ENCODE measurements around the gene ZC3H7A.
"Not testable (repeated sequence)": the region's sequence is repeated elsewhere in the genome, so short reads cannot be mapped to it uniquely, and the experiment has no call there.

Gene ZC3H7A

DNA sequence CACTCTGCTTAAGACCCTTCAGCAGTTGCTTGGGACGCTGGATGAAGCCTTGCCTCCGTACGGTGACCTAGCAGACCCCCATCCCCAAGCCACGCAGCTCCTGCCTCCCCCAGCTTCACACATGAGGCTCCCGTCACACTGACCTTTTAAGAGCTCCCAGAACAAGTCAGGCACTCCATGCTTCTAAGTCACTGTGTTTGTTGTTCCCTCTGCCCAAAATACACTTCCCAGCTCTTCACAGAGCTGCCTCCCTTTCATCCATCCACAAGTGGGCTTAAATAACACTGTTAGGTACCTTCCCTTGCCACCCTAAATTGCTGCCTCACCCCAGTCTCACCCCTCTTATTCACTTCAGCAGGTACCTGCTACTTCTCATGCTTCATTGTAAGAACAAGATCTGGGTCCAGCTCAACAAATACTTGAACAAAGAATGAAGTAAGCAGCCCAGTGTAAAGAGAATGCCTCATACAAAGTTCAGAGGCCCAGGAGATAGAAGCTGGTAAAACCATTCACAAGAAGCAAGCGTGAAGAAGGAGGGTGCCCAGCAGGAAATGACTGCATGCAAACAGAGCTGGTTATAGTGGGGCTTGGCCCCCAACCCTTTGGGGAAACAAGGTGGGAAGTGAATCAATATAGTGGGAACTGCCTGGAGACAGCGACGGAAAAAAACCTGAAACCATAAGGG is 5.8 kb downstream of the ZC3H7A start:
- peak overlapping the region; percentile 51 for H3K27ac ChIP-seq (ENCODE audit: low read depth, low read length)
- no peaks in the 10 kb centered on the region for H3K27me3 ChIP-seq (ENCODE audit: insufficient read depth, low read length)
- WGBS, result 87% methylated on average over 6 of the region's 8 CpGs
- no peak overlapping the region for H3K9ac ChIP-seq (ENCODE audit: low read depth, low read length)
- no peaks in the 10 kb centered on the region for H3K9me3 ChIP-seq (ENCODE audit: insufficient read depth, low read depth, low read length)
- H3K4me3 ChIP-seq (ENCODE audit: low read length), result no peak overlapping the region
- peaks cover 10% of the 10 kb centered on the region; the same call in 1 of the 2 replicates for H3K4me1 ChIP-seq (ENCODE audit: insufficient read depth, low read length)
- peaks cover 15% of the 10 kb centered on the region for H3K36me3 ChIP-seq (ENCODE audit: insufficient read depth, low read length)

DNA sequence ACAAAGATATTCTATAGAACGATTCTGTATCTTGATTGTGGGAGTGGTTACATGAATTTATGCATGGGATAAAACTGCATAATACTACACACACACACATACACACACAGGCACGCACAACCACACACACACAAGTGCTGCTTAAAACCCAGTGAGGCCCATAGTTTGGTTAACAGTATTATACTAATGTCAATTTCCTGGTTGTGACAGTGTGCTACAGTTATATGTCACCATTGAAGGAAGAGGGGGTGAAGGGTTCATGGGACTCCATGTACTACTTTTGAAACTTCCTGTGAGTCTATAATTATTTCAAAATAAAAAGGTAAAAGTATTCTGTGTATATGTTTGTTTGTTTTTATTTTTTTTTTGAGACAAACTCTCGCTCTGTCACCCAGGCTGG is 8.1 kb downstream of the ZC3H7A start:
- Histone ChIP-seq H3K4me3 (ENCODE audit: low read length) (no peak overlapping the region), H3K27me3 (ENCODE audit: insufficient read depth, low read length) (no peaks in the 10 kb centered on the region), H3K27ac (ENCODE audit: low read depth, low read length) (no peak overlapping the region), H3K36me3 (ENCODE audit: insufficient read depth, low read length) (peaks cover 5% of the 10 kb centered on the region), H3K9me3 (ENCODE audit: insufficient read depth, low read depth, low read length) (no peaks in the 10 kb centered on the region), H3K4me1 (ENCODE audit: insufficient read depth, low read length) (peaks cover 10% of the 10 kb centered on the region; the same call in 1 of the 2 replicates), H3K9ac (ENCODE audit: low read depth, low read length) (no peak overlapping the region)
- 89% methylated on average over 1 of the region's 3 CpGs for WGBS

DNA sequence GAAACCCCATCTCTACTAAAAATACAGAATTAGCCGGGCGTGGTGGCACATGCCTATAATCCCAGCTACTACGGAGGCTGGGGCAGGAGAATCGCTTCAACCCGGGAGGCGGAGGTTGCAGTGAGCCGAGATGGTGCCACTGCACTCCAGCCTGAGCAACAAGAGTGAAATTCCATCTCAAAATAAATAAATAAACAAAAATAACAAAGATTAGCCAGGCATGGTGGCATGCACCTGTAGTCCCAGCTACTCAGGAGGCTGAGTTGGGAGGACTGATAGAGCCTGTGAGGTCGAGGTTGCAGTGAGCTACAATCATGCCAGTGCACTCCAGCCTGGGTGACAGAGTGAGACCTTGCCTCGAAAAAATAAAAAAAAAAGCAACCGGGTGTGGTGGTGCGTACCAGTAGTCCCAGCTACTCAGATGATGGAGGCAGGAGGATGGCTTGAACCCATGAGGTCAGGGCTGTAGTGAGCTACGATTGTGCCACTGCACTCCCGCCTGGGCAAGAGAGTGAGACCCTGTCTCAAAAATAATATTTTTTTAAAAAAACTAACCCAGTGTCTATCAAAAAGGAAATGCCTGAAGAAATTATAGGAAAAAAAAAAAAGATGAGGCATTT is 12.0 kb downstream of the ZC3H7A start:
- WGBS, result 95% methylated on average over 12 of the region's 13 CpGs
- not testable (repeated sequence) for H3K9ac ChIP-seq (ENCODE audit: low read depth, low read length); H3K4me1 ChIP-seq (ENCODE audit: insufficient read depth, low read length); H3K9me3 ChIP-seq (ENCODE audit: insufficient read depth, low read depth, low read length); H3K4me3 ChIP-seq (ENCODE audit: low read length); H3K27ac ChIP-seq (ENCODE audit: low read depth, low read length); H3K27me3 ChIP-seq (ENCODE audit: insufficient read depth, low read length)
- peaks cover 11% of the 10 kb centered on the region for H3K36me3 ChIP-seq (ENCODE audit: insufficient read depth, low read length)

DNA sequence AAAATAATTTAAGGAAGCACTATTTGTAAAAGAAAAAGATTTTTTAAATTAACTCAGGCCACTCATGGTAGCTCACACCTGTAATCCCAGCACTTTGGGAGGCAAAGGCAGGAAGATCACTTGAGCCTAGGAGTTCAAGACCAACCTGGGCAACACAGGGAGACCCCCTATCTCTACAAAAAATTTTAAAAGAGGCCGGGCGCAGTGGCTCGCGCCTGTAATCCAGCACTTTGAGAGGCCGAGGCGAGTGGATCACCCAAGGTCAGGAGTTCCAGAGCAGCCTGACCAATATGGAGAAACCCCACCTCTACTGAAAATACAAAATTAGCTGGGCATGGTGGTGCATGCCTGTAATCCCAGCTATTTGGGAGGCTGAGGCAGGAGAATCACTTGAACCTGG is 12.7 kb downstream of the ZC3H7A start:
- H3K4me1 ChIP-seq (ENCODE audit: insufficient read depth, low read length); H3K9me3 ChIP-seq (ENCODE audit: insufficient read depth, low read depth, low read length); H3K27me3 ChIP-seq (ENCODE audit: insufficient read depth, low read length); H3K4me3 ChIP-seq (ENCODE audit: low read length); H3K27ac ChIP-seq (ENCODE audit: low read depth, low read length); H3K9ac ChIP-seq (ENCODE audit: low read depth, low read length): not testable (repeated sequence)
- 97% methylated on average over 6 of the region's 6 CpGs for WGBS
- H3K36me3 ChIP-seq (ENCODE audit: insufficient read depth, low read length), result peaks cover 14% of the 10 kb centered on the region

DNA sequence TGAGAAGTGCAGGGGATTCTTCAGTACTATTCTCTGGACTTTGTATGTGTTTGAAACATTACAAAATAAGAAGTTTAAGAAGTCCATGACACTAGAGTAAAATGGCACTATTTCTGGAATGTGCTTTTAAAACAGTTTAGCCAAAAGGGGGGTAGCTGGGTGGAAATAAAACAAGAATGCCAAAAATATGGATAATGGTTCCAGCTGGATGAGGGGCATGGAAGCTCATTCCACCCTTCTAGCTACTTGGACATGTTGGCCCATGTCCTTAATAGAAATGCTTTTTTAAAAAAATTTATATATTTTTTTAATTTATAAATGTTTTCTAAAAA is 13.1 kb downstream of the ZC3H7A start:
- Histone ChIP-seq H3K9ac (ENCODE audit: low read depth, low read length) (no peak overlapping the region), H3K4me1 (ENCODE audit: insufficient read depth, low read length) (no peaks in the 10 kb centered on the region), H3K27me3 (ENCODE audit: insufficient read depth, low read length) (no peaks in the 10 kb centered on the region), H3K36me3 (ENCODE audit: insufficient read depth, low read length) (peaks cover 18% of the 10 kb centered on the region), H3K27ac (ENCODE audit: low read depth, low read length) (no peak overlapping the region), H3K9me3 (ENCODE audit: insufficient read depth, low read depth, low read length) (no peaks in the 10 kb centered on the region), H3K4me3 (ENCODE audit: low read length) (no peak overlapping the region)

DNA sequence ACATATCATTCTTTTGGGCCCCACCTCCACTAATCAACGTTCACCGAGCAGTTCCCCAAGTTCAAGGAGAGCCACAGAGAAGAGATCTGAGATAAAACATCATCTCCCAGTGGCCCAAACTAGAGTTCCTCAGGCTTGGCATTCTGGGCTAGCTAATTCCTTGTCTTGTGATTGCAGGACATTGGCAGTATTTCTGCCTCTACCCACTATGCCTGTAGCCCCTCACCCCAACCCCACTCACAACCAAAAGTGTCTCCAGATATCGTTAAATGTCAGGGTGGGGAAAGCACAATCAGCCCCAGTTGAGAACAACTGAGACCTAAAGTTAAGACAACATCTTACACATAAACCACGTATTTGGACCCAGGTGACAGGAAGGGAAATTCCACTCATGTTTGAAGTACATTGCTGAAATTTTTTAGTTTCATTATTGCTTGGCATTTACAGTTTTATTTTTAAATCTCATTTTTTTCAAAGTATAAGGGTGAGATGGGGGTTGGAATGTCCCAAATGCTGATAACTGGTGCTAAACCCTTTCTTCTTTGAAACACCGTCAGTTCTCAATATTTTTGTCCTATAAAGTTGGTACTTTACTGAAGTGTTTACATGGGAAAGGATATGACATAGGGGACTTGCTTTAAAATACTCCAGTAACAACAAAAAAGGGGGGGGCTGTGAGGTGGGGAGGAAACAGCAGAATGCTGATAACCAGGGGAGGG is 13.6 kb downstream of the ZC3H7A start:
- Histone ChIP-seq H3K4me3 (ENCODE audit: low read length) (no peak overlapping the region), H3K27ac (ENCODE audit: low read depth, low read length) (no peak overlapping the region), H3K4me1 (ENCODE audit: insufficient read depth, low read length) (no peaks in the 10 kb centered on the region), H3K36me3 (ENCODE audit: insufficient read depth, low read length) (peaks cover 20% of the 10 kb centered on the region), H3K9me3 (ENCODE audit: insufficient read depth, low read depth, low read length) (no peaks in the 10 kb centered on the region), H3K9ac (ENCODE audit: low read depth, low read length) (no peak overlapping the region), H3K27me3 (ENCODE audit: insufficient read depth, low read length) (no peaks in the 10 kb centered on the region)
- WGBS, result 90% methylated on average over 4 of the region's 5 CpGs

DNA sequence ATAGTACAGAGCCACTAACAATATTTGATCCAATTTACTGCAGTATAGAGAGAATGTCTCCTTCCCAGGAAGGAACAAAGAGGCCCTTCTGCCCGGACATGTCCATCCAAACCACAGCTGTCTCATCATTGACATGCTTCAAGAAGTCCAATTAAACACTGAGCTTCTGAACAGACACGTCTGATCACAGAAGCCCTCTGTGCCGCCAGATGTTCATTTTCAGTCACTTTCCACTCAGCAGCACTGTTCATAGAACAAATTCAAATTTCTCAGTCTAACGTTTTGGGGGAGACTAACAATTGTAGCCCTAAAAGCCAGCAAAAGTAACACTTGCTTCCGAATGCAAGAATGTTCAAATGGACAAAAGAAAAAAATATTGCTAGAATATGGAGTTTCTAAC is 15.3 kb downstream of the ZC3H7A start:
- Histone ChIP-seq H3K27me3 (ENCODE audit: insufficient read depth, low read length) (no peaks in the 10 kb centered on the region), H3K4me1 (ENCODE audit: insufficient read depth, low read length) (no peaks in the 10 kb centered on the region), H3K4me3 (ENCODE audit: low read length) (no peak overlapping the region), H3K9ac (ENCODE audit: low read depth, low read length) (no peak overlapping the region), H3K36me3 (ENCODE audit: insufficient read depth, low read length) (peaks cover 28% of the 10 kb centered on the region), H3K9me3 (ENCODE audit: insufficient read depth, low read depth, low read length) (no peaks in the 10 kb centered on the region), H3K27ac (ENCODE audit: low read depth, low read length) (no peak overlapping the region)
- WGBS, result 91% methylated on average over 5 of the region's 5 CpGs

DNA sequence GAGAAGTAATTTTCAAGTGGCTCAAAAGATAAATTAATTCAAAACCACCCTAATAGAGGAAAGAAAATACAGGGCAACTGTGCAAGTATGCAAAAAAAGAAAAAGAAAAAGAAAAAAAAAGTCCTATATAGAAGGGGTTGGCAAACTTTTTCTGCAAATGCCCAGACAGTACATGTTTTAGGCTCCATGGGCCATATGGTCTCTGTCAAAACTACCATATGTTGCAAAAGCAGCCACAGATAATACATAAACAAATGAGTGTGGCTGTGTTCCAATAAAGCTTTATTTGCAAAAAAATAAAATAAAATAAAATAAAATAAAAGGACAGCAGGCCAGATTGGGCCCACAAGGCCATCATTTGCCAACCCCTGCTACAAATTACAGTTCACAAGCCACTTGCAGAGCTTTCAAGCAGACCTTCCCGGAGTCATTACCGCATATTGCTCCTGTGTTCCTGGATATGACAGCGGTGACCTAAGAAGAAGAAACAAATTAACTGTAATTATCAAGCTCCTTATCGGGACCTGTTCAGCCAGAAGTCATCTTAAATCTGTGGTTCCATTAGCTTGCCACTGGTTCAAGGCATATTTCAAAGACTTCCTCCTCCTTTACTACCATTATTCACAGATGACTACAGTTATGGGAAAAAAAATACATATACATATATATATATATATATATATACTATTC is 15.9 kb downstream of the ZC3H7A start:
- Histone ChIP-seq H3K27ac (ENCODE audit: low read depth, low read length) (no peak overlapping the region), H3K27me3 (ENCODE audit: insufficient read depth, low read length) (no peaks in the 10 kb centered on the region), H3K4me1 (ENCODE audit: insufficient read depth, low read length) (no peaks in the 10 kb centered on the region), H3K36me3 (ENCODE audit: insufficient read depth, low read length) (peaks cover 35% of the 10 kb centered on the region), H3K9me3 (ENCODE audit: insufficient read depth, low read depth, low read length) (no peaks in the 10 kb centered on the region), H3K9ac (ENCODE audit: low read depth, low read length) (no peak overlapping the region), H3K4me3 (ENCODE audit: low read length) (no peak overlapping the region)
- WGBS, result 96% methylated on average over 4 of the region's 4 CpGs

DNA sequence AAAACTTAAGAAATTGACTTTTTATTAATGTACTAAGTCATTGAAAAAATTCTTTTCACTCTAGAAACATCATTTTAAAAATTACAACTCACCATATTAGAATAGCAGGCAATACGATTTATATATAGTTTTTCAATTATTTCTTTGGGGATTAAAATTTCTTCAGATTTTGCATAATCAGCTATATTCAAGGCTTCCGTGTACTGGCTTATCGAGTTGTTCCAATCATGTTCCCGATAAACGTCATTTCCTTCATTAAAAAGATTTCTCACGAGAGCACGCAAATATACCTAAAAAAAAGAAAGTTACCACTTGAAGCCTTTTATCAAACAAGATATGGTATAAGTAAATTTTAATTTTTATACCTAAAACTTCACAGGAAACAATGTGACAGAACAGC is 18.0 kb downstream of the ZC3H7A start:
- Histone ChIP-seq H3K36me3 (ENCODE audit: insufficient read depth, low read length) (peaks cover 53% of the 10 kb centered on the region), H3K4me1 (ENCODE audit: insufficient read depth, low read length) (no peaks in the 10 kb centered on the region), H3K4me3 (ENCODE audit: low read length) (no peak overlapping the region), H3K27ac (ENCODE audit: low read depth, low read length) (no peak overlapping the region), H3K9me3 (ENCODE audit: insufficient read depth, low read depth, low read length) (no peaks in the 10 kb centered on the region), H3K27me3 (ENCODE audit: insufficient read depth, low read length) (no peaks in the 10 kb centered on the region), H3K9ac (ENCODE audit: low read depth, low read length) (no peak overlapping the region)
- 95% methylated on average over 6 of the region's 7 CpGs for WGBS

DNA sequence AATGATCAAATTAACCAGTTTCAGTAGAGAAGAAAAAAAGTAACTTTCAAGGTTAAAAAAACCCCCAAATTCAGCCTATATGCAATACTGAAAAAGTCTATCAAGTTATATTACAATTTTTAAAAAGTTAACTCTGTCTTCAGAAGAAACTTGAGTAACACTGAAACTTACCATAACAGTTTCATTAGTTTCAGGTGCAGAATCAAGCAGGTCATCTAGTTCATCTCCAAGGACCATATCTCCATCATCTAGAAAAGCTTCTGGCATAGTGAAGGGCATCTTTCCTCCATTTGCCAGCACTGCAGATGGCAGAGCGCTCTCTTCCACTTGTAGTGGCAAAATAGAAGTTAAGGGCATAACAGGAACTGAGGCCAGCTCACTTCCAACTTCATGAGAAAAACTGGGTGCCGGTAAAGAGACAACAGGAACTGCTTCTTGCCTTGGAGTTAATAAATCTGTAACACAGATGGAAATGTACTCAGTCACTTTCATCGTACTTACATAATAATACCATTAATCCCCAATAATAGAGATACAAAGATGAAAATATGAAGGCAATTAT is 22.9 kb downstream of the ZC3H7A start:
- H3K4me3 ChIP-seq (ENCODE audit: low read length), result no peak overlapping the region
- peaks cover 78% of the 10 kb centered on the region for H3K36me3 ChIP-seq (ENCODE audit: insufficient read depth, low read length)
- no peaks in the 10 kb centered on the region for H3K4me1 ChIP-seq (ENCODE audit: insufficient read depth, low read length)
- WGBS, result 100% methylated on average over 2 of the region's 3 CpGs
- H3K27me3 ChIP-seq (ENCODE audit: insufficient read depth, low read length), result no peaks in the 10 kb centered on the region
- no peaks in the 10 kb centered on the region for H3K9me3 ChIP-seq (ENCODE audit: insufficient read depth, low read depth, low read length)
- H3K27ac ChIP-seq (ENCODE audit: low read depth, low read length), result no peak overlapping the region
- no peak overlapping the region for H3K9ac ChIP-seq (ENCODE audit: low read depth, low read length)

DNA sequence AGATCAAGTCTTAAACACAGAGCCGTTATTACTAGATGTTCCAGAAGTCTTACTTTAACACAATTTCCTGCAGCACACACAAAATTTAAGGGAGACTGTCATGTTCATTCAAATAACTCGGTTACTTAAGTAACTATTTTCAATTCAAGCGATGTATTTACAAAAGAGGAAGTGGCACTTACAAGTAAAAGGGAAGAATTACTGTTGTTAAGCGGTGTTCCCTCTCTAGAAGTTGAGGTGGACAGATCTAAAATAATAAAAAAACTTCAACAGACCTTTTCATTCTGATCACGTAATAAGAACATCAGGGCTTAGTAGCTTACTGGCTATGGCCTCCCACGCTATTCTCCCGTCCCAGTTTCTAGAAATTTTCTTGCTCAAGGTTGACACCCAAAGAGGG is 28.2 kb downstream of the ZC3H7A start:
- Histone ChIP-seq H3K36me3 (ENCODE audit: insufficient read depth, low read length) (peaks cover 88% of the 10 kb centered on the region), H3K4me1 (ENCODE audit: insufficient read depth, low read length) (no peaks in the 10 kb centered on the region)
- WGBS, result 97% methylated on average over 6 of the region's 7 CpGs

More for the DNA sequence above, 28.2 kb downstream of the ZC3H7A start:
- Histone ChIP-seq H3K27ac (ENCODE audit: low read depth, low read length) (no peak overlapping the region), H3K27me3 (ENCODE audit: insufficient read depth, low read length) (no peaks in the 10 kb centered on the region), H3K9ac (ENCODE audit: low read depth, low read length) (no peak overlapping the region), H3K9me3 (ENCODE audit: insufficient read depth, low read depth, low read length) (no peaks in the 10 kb centered on the region), H3K4me3 (ENCODE audit: low read length) (no peak overlapping the region)

All from HUES64 (cell line).